Dermis blood vessel endothelial cell (primary cell): ENCODE measurements around the gene MMRN2. TPM values are rescaled to one million over a fixed set of nuclear protein-coding genes. Genes with fewer than 3 reads are reported as not detected.
"Not testable (repeated sequence)": the region's sequence is repeated elsewhere in the genome, so short reads cannot be mapped to it uniquely, and the experiment has no call there.

ENCODE experiments used
- DNase-seq: peaks from one replicate; pipeline ENCODE4 v3.0.0; 2010
- total RNA-seq: library from RNA; depleted of rRNA; stranded (reverse); fragments of >200 nt; gene quantifications from 2 replicates; pipeline ENCODE4 v1.2.3, GENCODE V29; 2014

The MMRN2 gene
- total RNA-seq, 1 donor from 2014 or later: 483 TPM

GRCh38 chr10:86941426-86941825 lies 16.0 kb downstream of the MMRN2 start:
- DNase-seq: no peak

GRCh38 chr10:86940677-86941076 lies 16.7 kb downstream of the MMRN2 start:
- DNase-seq: no peak

- not testable (repeated sequence) for DNase-seq
Measured at GRCh38 chr10:86940076-86940475, 17.3 kb downstream of the MMRN2 start.

GRCh38 chr10:86938260-86938659 lies 19.2 kb downstream of the MMRN2 start:
- DNase-seq: no peak

- DNase-seq: no peak
Measured at GRCh38 chr10:86937502-86938154, 19.8 kb downstream of the MMRN2 start.

GRCh38 chr10:86936661-86937501 lies 20.5 kb downstream of the MMRN2 start:
- DNase-seq: no peak

GRCh38 chr10:86934162-86934711 lies 23.2 kb downstream of the MMRN2 start:
- not testable (repeated sequence) for DNase-seq

- no peak for DNase-seq
Measured at GRCh38 chr10:86932674-86933073, 24.7 kb downstream of the MMRN2 start.

GRCh38 chr10:86931872-86932271 lies 25.5 kb downstream of the MMRN2 start:
- no peak for DNase-seq

GRCh38 chr10:86929468-86930380 lies 27.7 kb downstream of the MMRN2 start:
- DNase-seq: no peak

- no peak for DNase-seq
Measured at GRCh38 chr10:86922553-86922961, 34.9 kb downstream of the MMRN2 start.

- peak; percentile 16 for DNase-seq
Measured at GRCh38 chr10:86918022-86918471, 39.4 kb downstream of the MMRN2 start.

GRCh38 chr10:86914734-86915133 lies 42.7 kb downstream of the MMRN2 start:
- DNase-seq: no peak

GRCh38 chr10:86905429-86905828 lies 52.0 kb downstream of the MMRN2 start:
- no peak for DNase-seq

- DNase-seq: no peak
Measured at GRCh38 chr10:86904600-86904999, 52.8 kb downstream of the MMRN2 start.

GRCh38 chr10:86900955-86901354 lies 56.5 kb downstream of the MMRN2 start:
- no peak for DNase-seq

GRCh38 chr10:86899670-86900276 lies 57.6 kb downstream of the MMRN2 start:
- DNase-seq: peak; percentile 84

GRCh38 chr10:86899132-86899531 lies 58.3 kb downstream of the MMRN2 start:
- no peak for DNase-seq

GRCh38 chr10:86898511-86898910 lies 58.9 kb downstream of the MMRN2 start:
- DNase-seq: no peak

GRCh38 chr10:86889997-86890396 lies 67.4 kb downstream of the MMRN2 start:
- DNase-seq: no peak

- peak; percentile 44 for DNase-seq
Measured at GRCh38 chr10:86888585-86889381, 68.6 kb downstream of the MMRN2 start.
